Measurements from ENCODE around the gene CDC42EP4.

- TF ChIP-seq, protein P1, sequence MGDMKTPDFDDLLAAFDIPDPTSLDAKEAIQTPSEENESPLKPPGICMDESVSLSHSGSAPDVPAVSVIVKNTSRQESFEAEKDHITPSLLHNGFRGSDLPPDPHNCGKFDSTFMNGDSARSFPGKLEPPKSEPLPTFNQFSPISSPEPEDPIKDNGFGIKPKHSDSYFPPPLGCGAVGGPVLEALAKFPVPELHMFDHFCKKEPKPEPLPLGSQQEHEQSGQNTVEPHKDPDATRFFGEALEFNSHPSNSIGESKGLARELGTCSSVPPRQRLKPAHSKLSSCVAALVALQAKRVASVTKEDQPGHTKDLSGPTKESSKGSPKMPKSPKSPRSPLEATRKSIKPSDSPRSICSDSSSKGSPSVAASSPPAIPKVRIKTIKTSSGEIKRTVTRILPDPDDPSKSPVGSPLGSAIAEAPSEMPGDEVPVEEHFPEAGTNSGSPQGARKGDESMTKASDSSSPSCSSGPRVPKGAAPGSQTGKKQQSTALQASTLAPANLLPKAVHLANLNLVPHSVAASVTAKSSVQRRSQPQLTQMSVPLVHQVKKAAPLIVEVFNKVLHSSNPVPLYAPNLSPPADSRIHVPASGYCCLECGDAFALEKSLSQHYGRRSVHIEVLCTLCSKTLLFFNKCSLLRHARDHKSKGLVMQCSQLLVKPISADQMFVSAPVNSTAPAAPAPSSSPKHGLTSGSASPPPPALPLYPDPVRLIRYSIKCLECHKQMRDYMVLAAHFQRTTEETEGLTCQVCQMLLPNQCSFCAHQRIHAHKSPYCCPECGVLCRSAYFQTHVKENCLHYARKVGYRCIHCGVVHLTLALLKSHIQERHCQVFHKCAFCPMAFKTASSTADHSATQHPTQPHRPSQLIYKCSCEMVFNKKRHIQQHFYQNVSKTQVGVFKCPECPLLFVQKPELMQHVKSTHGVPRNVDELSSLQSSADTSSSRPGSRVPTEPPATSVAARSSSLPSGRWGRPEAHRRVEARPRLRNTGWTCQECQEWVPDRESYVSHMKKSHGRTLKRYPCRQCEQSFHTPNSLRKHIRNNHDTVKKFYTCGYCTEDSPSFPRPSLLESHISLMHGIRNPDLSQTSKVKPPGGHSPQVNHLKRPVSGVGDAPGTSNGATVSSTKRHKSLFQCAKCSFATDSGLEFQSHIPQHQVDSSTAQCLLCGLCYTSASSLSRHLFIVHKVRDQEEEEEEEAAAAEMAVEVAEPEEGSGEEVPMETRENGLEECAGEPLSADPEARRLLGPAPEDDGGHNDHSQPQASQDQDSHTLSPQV (IDR thresholded peaks at IDR 0.05): no peak
- TF ChIP-seq, protein P2, sequence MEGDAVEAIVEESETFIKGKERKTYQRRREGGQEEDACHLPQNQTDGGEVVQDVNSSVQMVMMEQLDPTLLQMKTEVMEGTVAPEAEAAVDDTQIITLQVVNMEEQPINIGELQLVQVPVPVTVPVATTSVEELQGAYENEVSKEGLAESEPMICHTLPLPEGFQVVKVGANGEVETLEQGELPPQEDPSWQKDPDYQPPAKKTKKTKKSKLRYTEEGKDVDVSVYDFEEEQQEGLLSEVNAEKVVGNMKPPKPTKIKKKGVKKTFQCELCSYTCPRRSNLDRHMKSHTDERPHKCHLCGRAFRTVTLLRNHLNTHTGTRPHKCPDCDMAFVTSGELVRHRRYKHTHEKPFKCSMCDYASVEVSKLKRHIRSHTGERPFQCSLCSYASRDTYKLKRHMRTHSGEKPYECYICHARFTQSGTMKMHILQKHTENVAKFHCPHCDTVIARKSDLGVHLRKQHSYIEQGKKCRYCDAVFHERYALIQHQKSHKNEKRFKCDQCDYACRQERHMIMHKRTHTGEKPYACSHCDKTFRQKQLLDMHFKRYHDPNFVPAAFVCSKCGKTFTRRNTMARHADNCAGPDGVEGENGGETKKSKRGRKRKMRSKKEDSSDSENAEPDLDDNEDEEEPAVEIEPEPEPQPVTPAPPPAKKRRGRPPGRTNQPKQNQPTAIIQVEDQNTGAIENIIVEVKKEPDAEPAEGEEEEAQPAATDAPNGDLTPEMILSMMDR (IDR thresholded peaks at IDR 0.05 in 2 of 3, conservative IDR thresholded peaks at IDR 0.05 in 1 of 3; ENCODE audit: insufficient read depth in 2 of 3, low read depth in 1 of 3, low read length in 3 of 3): no peak
- TF ChIP-seq ZNF668 (CRISPR knock-in tag; IDR thresholded peaks at IDR 0.05) (no peak), PML (IDR thresholded peaks at IDR 0.05; ENCODE audit: low read length) (no peak)
- TF ChIP-seq, protein P3, sequence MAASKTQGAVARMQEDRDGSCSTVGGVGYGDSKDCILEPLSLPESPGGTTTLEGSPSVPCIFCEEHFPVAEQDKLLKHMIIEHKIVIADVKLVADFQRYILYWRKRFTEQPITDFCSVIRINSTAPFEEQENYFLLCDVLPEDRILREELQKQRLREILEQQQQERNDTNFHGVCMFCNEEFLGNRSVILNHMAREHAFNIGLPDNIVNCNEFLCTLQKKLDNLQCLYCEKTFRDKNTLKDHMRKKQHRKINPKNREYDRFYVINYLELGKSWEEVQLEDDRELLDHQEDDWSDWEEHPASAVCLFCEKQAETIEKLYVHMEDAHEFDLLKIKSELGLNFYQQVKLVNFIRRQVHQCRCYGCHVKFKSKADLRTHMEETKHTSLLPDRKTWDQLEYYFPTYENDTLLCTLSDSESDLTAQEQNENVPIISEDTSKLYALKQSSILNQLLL (CRISPR knock-in tag; IDR thresholded peaks at IDR 0.05; ENCODE audit: borderline replicate concordance): no peak
Measured at GRCh38 chr17:73318427-73318813, 6.6 kb upstream of the CDC42EP4 start.
